Nucleus accumbens (tissue), 56 donors: ENCODE results near the gene PLA2G4E.

Experiments
- DNase-seq, 56 donors: peaks; one replicate each; lab custom pipeline; 2025; lab: John Stamatoyannopoulos, UW

Gene PLA2G4E

GRCh38 chr15:41965441-41966413, 55.1 kb downstream of the PLA2G4E start:
- no peak for DNase-seq

- no peak for DNase-seq
Measured at GRCh38 chr15:41961595-41962202, 59.1 kb downstream of the PLA2G4E start.

GRCh38 chr15:41961001-41961518, 59.8 kb downstream of the PLA2G4E start:
- DNase-seq = no peak

- no peak for DNase-seq
Measured at GRCh38 chr15:41958002-41958420, 62.8 kb downstream of the PLA2G4E start.

- DNase-seq = no peak
Measured at GRCh38 chr15:41957021-41957897, 63.6 kb downstream of the PLA2G4E start.

- no peak for DNase-seq
Measured at GRCh38 chr15:41955807-41956525, 64.9 kb downstream of the PLA2G4E start.

GRCh38 chr15:41955100-41955499, 65.7 kb downstream of the PLA2G4E start:
- DNase-seq = no peak

- no peak for DNase-seq
Measured at GRCh38 chr15:41954036-41954435, 66.8 kb downstream of the PLA2G4E start.

GRCh38 chr15:41952013-41952563, 68.8 kb downstream of the PLA2G4E start:
- no peak for DNase-seq

- DNase-seq = no peak
Measured at GRCh38 chr15:41951571-41951970, 69.3 kb downstream of the PLA2G4E start.

- DNase-seq = no peak
Measured at GRCh38 chr15:41950489-41950888, 70.4 kb downstream of the PLA2G4E start.

- no peak for DNase-seq
Measured at GRCh38 chr15:41950127-41950483, 70.7 kb downstream of the PLA2G4E start.

GRCh38 chr15:41949401-41950126, 71.3 kb downstream of the PLA2G4E start:
- DNase-seq = no peak

- DNase-seq = no peak
Measured at GRCh38 chr15:41948490-41948889, 72.4 kb downstream of the PLA2G4E start.

- no peak for DNase-seq
Measured at GRCh38 chr15:41946970-41947369, 73.9 kb downstream of the PLA2G4E start.

GRCh38 chr15:41945731-41946130, 75.1 kb downstream of the PLA2G4E start:
- no peak for DNase-seq

- no peak for DNase-seq
Measured at GRCh38 chr15:41945221-41945620, 75.6 kb downstream of the PLA2G4E start.

GRCh38 chr15:41944313-41944940, 76.4 kb downstream of the PLA2G4E start:
- DNase-seq = no peak
